ENCODE results near the gene ZSWIM9. TPM values are rescaled to one million over a fixed set of nuclear protein-coding genes. Genes with fewer than 3 reads are reported as not detected.

Gene ZSWIM9
- total and polyA plus RNA-seq, 2 donors from 2014 or later, result 5.5 to 7.8 TPM

GRCh38 chr19:48206397-48207093 lies 36.1 kb downstream of the ZSWIM9 start:
- H3K4me3 ChIP-seq (ENCODE audit: low read length in 3 of 3), result no peak overlapping the region
- no peaks in the 10 kb centered on the region for H3K36me3 ChIP-seq (ENCODE audit: control insufficient read depth in 2 of 3, insufficient read depth in 3 of 3, low read length in 3 of 3)
- H3K9me3 ChIP-seq (ENCODE audit: control insufficient read depth in 2 of 3, insufficient read depth in 1 of 3, low read length in 3 of 3), result no peaks in the 10 kb centered on the region
- TF ChIP-seq CTCF (IDR thresholded peaks at IDR 0.05; ENCODE audit: borderline replicate concordance, extremely low read depth, insufficient read depth), result no peak
- no peak overlapping the region for H3K9ac ChIP-seq (ENCODE audit: low read length in 3 of 3)
- intact Hi-C loops (cut with DNase I), result no loop called here
- no peak for DNase-seq
- FAIRE-seq, result no peak
- H3K4me1 ChIP-seq (ENCODE audit: control insufficient read depth in 2 of 3, insufficient read depth in 2 of 3, low read depth in 1 of 3, low read length in 3 of 3), result peaks cover 0 to 7% (median 7%) of the 10 kb centered on the region in 3 donors
- H3K27ac ChIP-seq (ENCODE audit: low read depth in 2 of 2, low read length in 2 of 2), result no peak overlapping the region
- H3K27me3 ChIP-seq (ENCODE audit: control insufficient read depth, insufficient read depth, low read length), result no peaks in the 10 kb centered on the region

DNA sequence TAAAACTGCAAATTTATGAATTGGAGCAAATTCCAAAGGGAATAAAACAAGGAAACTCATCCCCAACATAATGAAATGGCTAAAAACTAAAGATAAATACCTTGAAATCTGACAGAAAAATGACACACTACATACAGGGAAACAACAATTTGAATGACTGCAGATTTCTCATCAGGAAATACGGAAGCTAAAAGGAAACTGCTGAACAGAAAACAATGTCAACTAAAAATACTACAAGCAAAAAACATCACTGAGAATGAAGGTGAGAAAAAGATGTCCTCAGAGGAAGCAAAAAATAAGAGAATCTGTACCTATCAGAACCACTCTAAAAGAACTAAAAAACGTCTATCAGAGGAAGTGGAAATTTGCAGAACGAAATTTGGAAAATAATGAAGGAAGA lies 39.5 kb downstream of the ZSWIM9 start:
- no peak overlapping the region for H3K4me3 ChIP-seq (ENCODE audit: low read length in 3 of 3)
- H3K9me3 ChIP-seq (ENCODE audit: control insufficient read depth in 2 of 3, insufficient read depth in 1 of 3, low read length in 3 of 3), result no peaks in the 10 kb centered on the region
- H3K4me1 ChIP-seq (ENCODE audit: control insufficient read depth in 2 of 3, insufficient read depth in 2 of 3, low read depth in 1 of 3, low read length in 3 of 3), result no peaks in the 10 kb centered on the region
- DNase-seq (no peak), FAIRE-seq (no peak)
- H3K27ac ChIP-seq (ENCODE audit: low read depth in 2 of 2, low read length in 2 of 2), result no peak overlapping the region
- H3K36me3 ChIP-seq (ENCODE audit: control insufficient read depth in 2 of 3, insufficient read depth in 3 of 3, low read length in 3 of 3), result peaks cover 0 to 6% (median 2%) of the 10 kb centered on the region in 3 donors
- no peak overlapping the region for H3K9ac ChIP-seq (ENCODE audit: low read length in 3 of 3)
- intact Hi-C loops (cut with DNase I), result no loop called here
- H3K27me3 ChIP-seq (ENCODE audit: control insufficient read depth, insufficient read depth, low read length), result no peaks in the 10 kb centered on the region
- TF ChIP-seq CTCF (IDR thresholded peaks at IDR 0.05; ENCODE audit: borderline replicate concordance, extremely low read depth, insufficient read depth), result no peak

DNA sequence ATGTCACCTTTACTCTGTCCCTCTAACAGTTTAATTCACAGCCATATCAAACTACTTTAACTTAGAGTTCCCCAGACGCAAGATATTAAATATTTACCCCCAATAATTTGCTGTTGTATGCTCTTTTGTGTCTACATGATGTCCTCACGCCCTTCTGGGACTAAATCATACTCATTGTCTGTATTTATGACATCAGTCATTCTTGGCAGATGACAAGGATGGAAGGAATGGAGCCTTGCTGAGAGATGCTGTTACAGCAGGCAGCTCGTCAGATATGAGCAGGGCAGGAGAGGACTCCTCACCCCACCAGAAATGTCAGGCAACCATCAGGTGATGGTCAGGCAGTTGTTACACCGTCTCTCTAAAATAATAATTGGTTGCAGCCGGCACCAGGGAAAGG lies 43.5 kb downstream of the ZSWIM9 start:
- no peak overlapping the region for H3K27ac ChIP-seq (ENCODE audit: low read depth in 2 of 2, low read length in 2 of 2)
- DNase-seq, result no peak
- no peaks in the 10 kb centered on the region for H3K4me1 ChIP-seq (ENCODE audit: control insufficient read depth in 2 of 3, insufficient read depth in 2 of 3, low read depth in 1 of 3, low read length in 3 of 3)
- H3K27me3 ChIP-seq (ENCODE audit: control insufficient read depth, insufficient read depth, low read length), result no peaks in the 10 kb centered on the region
- no peak for FAIRE-seq
- H3K9ac ChIP-seq (ENCODE audit: low read length in 3 of 3), result no peak overlapping the region
- peaks cover 0 to 7% (median 6%) of the 10 kb centered on the region in 3 donors for H3K36me3 ChIP-seq (ENCODE audit: control insufficient read depth in 2 of 3, insufficient read depth in 3 of 3, low read length in 3 of 3)
- intact Hi-C loops (cut with DNase I), result no loop called here
- H3K9me3 ChIP-seq (ENCODE audit: control insufficient read depth in 2 of 3, insufficient read depth in 1 of 3, low read length in 3 of 3), result no peaks in the 10 kb centered on the region
- H3K4me3 ChIP-seq (ENCODE audit: low read length in 3 of 3), result no peak overlapping the region
- no peak for TF ChIP-seq CTCF (IDR thresholded peaks at IDR 0.05; ENCODE audit: borderline replicate concordance, extremely low read depth, insufficient read depth)

All from kidney (tissue), 14 donors.